Measurements from ENCODE around the gene SPATA31E1. TPM values are rescaled to one million over a fixed set of nuclear protein-coding genes. Genes with fewer than 3 reads are reported as not detected.
"Not testable (repeated sequence)": the region's sequence is repeated elsewhere in the genome, so short reads cannot be mapped to it uniquely, and the experiment has no call there.

The SPATA31E1 gene
- total RNA-seq, 1 donor from 2014 or later, result not detected

DNA sequence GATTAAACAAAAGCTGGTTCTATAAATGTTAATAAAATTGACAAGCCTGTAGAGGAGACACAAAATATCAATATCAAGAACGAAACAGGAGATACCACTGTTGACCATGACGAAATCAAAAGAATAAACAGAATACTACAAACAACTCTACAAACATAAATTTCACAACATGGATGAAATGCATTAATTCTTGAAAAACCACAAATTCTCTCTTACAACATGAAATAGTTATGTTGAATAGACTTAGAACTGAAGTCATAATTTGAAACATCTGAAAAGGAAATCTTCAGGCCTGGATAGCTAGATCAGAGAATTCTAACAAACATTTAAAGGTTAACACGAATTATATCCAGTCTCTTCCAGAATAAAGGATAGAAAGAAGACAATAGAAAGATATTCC, 28.1 kb downstream of the SPATA31E1 start:
- Histone ChIP-seq H3F3A (ENCODE audit: low read depth) (no peaks in the 10 kb centered on the region), H3K9me3 (ENCODE audit: low read depth) (no peaks in the 10 kb centered on the region), H3K4me3 (no peak overlapping the region), H2AFZ (replicated peaks) (no peak overlapping the region), H3K9ac (no peak overlapping the region), H3K27ac (no peak overlapping the region), H3K36me3 (no peaks in the 10 kb centered on the region), H3K27me3 (no peaks in the 10 kb centered on the region), H4K20me1 (ENCODE audit: low read depth) (no peaks in the 10 kb centered on the region), H3K4me1 (no peaks in the 10 kb centered on the region), H3K79me2 (ENCODE audit: low read depth) (no peaks in the 10 kb centered on the region), H3K4me2 (no peak overlapping the region)
- TF ChIP-seq EZH2phosphoT487 (IDR thresholded peaks at IDR 0.05), result no peak
- Mint-ChIP-seq H3K4me3 (no peak overlapping the region), H3K9me3 (peaks cover 4% of the 10 kb centered on the region), H3K27me3 (ENCODE audit: insufficient read depth, low read depth) (no peaks in the 10 kb centered on the region), H3K36me3 (no peaks in the 10 kb centered on the region), H3K4me1 (no peaks in the 10 kb centered on the region), H3K27ac (no peak overlapping the region)
- DNase-seq (ENCODE audit: low spot score), result no peak

DNA sequence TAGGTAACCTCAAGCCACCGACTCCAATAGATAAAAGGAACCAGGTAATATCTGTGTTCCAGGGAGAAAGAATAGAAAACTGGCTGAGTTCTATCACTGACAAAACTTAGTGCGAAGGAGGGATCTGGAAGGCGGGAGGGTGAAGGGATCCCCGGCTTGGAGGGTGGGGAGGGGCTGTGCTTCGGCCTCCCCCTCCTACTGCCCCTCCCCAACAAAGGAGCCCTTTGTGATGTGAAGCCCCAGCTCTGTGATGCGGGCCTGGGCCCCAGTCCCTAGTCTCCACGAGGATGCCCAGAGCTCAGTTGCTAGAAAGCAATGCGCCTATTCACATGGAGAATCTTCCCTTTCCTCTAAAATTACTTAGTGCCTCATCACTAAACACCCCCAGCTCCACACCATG, 35.0 kb downstream of the SPATA31E1 start, which contains the start of gene SPATA31C1:
Gene SPATA31C1 (plus strand): TSS at position 301 of the 400 bp plus-strand sequence.
- H3K36me3 ChIP-seq; H3K27me3 ChIP-seq; H3K27me3 Mint-ChIP-seq (ENCODE audit: insufficient read depth, low read depth); H3K4me3 ChIP-seq; H3K9ac ChIP-seq; H3K9me3 ChIP-seq (ENCODE audit: low read depth); H3K4me3 Mint-ChIP-seq; DNase-seq (ENCODE audit: low spot score); H3K27ac ChIP-seq; H3K4me1 ChIP-seq; H2AFZ ChIP-seq (replicated peaks); H3F3A ChIP-seq (ENCODE audit: low read depth); H3K4me2 ChIP-seq; H3K4me1 Mint-ChIP-seq; H3K27ac Mint-ChIP-seq; H4K20me1 ChIP-seq (ENCODE audit: low read depth); H3K79me2 ChIP-seq (ENCODE audit: low read depth); H3K36me3 Mint-ChIP-seq; H3K9me3 Mint-ChIP-seq: not testable (repeated sequence)

DNA sequence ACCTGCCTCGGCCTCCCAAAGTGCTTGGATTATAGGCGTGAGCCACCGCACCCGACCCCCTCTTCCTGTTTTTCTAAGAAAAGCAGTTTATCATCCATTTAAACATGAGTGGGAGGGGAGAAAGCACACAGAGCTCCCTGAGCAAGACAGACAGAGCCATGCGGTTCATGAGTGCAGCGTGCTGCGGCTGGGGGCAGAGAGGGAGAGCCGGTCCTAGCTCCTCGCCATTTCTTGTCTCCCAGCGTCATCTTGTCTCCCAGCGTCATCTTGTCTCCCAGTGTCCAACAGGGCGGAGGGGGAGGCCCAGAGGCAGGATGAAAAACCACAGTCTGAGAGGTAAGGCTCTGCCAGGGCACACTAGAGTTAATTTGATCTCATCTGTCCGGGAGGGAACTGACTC, 36.3 kb downstream of the SPATA31E1 start:
- not testable (repeated sequence) for H3K9me3 ChIP-seq (ENCODE audit: low read depth)

DNA sequence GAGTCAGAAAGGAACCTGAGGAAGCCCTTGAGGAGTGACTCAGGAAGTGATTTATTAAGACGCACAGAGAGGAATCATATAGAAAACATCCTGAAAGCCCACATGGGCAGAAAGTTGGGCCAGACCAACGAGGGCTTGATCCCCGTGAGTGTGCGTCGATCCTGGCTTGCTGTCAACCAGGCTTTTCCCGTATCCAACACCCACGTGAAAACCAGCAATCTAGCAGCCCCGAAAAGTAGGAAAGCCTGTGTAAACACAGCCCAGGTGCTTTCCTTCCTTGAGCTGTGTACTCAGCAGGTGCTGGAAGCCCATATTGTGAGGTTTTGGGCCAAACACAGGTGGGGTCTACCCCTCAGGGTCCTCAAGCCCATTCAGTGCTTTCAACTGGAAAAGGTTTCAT, 38.9 kb downstream of the SPATA31E1 start:
- not testable (repeated sequence) for H4K20me1 ChIP-seq (ENCODE audit: low read depth); H3K4me1 ChIP-seq; H3K27ac ChIP-seq; DNase-seq (ENCODE audit: low spot score); H3K4me2 ChIP-seq; H3F3A ChIP-seq (ENCODE audit: low read depth); H3K4me3 Mint-ChIP-seq; H3K36me3 ChIP-seq; H3K9me3 Mint-ChIP-seq; H3K4me3 ChIP-seq; H3K36me3 Mint-ChIP-seq; H2AFZ ChIP-seq (replicated peaks); H3K27me3 Mint-ChIP-seq (ENCODE audit: insufficient read depth, low read depth); H3K4me1 Mint-ChIP-seq; H3K27me3 ChIP-seq; H3K27ac Mint-ChIP-seq; H3K9ac ChIP-seq; H3K79me2 ChIP-seq (ENCODE audit: low read depth); H3K9me3 ChIP-seq (ENCODE audit: low read depth)

More for the DNA sequence above, 36.3 kb downstream of the SPATA31E1 start:
- not testable (repeated sequence) for H3K27me3 ChIP-seq; H3F3A ChIP-seq (ENCODE audit: low read depth); H3K4me1 Mint-ChIP-seq; H3K36me3 Mint-ChIP-seq; H4K20me1 ChIP-seq (ENCODE audit: low read depth); H3K4me1 ChIP-seq; DNase-seq (ENCODE audit: low spot score); H3K4me3 ChIP-seq; H3K27ac ChIP-seq; H3K9me3 Mint-ChIP-seq; H3K9ac ChIP-seq; H3K27ac Mint-ChIP-seq; H3K79me2 ChIP-seq (ENCODE audit: low read depth); H3K36me3 ChIP-seq; H2AFZ ChIP-seq (replicated peaks); H3K4me3 Mint-ChIP-seq; H3K27me3 Mint-ChIP-seq (ENCODE audit: insufficient read depth, low read depth); H3K4me2 ChIP-seq

DNA sequence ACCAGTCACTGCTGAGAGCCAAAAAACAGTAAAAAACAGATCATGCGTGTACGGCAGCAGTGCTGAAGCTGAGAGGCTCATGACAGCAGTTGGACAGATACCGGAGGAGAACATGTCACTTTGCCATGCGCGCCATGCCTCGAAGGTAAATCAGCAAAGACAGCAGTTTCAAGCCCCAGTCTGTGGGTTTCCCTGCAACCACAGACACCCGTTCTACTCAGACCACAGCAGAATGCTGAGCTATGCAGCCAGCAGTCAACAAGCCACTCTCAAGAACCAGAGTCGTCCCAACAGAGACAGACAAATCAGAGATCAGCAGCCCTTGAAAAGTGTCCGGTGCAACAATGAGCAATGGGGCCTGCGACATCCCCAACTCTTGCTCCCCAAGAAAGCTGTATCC, 40.3 kb downstream of the SPATA31E1 start:
- H3K36me3 ChIP-seq; H3K4me1 ChIP-seq; H2AFZ ChIP-seq (replicated peaks); H3K4me3 Mint-ChIP-seq; H3F3A ChIP-seq (ENCODE audit: low read depth); DNase-seq (ENCODE audit: low spot score); H3K36me3 Mint-ChIP-seq; H3K27me3 Mint-ChIP-seq (ENCODE audit: insufficient read depth, low read depth); H3K9ac ChIP-seq; H3K79me2 ChIP-seq (ENCODE audit: low read depth); H3K27ac ChIP-seq; H3K27ac Mint-ChIP-seq; H3K4me2 ChIP-seq; H3K27me3 ChIP-seq; H4K20me1 ChIP-seq (ENCODE audit: low read depth); H3K9me3 Mint-ChIP-seq; H3K4me1 Mint-ChIP-seq; H3K4me3 ChIP-seq; H3K9me3 ChIP-seq (ENCODE audit: low read depth): not testable (repeated sequence)

DNA sequence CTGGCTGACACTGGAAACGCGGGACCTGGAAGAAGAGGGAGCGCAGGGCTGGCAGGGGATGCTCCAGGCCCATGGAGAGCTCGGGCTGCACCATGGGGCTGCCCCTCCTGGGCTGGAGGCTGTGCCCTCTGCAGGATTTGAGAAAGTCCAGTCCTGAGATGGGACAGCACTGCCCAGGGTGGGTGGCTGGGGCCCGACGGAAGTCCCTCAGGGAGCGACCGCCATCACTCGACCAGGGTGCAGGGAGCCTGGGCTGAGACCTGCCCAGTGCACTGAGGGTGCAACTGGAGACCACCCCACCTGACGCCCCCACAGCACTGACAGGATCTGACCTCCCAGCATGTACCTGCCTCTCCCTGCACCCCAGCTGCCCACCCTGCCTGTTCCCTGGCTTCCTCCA, 42.2 kb downstream of the SPATA31E1 start:
- H2AFZ ChIP-seq (replicated peaks); DNase-seq (ENCODE audit: low spot score); H3K79me2 ChIP-seq (ENCODE audit: low read depth); H3K4me3 ChIP-seq; H4K20me1 ChIP-seq (ENCODE audit: low read depth); H3K36me3 ChIP-seq; H3K27ac ChIP-seq; H3K9me3 ChIP-seq (ENCODE audit: low read depth); H3K4me2 ChIP-seq; H3K36me3 Mint-ChIP-seq; H3K27ac Mint-ChIP-seq; H3K9ac ChIP-seq; H3K27me3 ChIP-seq; H3K4me3 Mint-ChIP-seq; H3K9me3 Mint-ChIP-seq; H3K4me1 ChIP-seq; H3K27me3 Mint-ChIP-seq (ENCODE audit: insufficient read depth, low read depth); H3K4me1 Mint-ChIP-seq; H3F3A ChIP-seq (ENCODE audit: low read depth): not testable (repeated sequence)

DNA sequence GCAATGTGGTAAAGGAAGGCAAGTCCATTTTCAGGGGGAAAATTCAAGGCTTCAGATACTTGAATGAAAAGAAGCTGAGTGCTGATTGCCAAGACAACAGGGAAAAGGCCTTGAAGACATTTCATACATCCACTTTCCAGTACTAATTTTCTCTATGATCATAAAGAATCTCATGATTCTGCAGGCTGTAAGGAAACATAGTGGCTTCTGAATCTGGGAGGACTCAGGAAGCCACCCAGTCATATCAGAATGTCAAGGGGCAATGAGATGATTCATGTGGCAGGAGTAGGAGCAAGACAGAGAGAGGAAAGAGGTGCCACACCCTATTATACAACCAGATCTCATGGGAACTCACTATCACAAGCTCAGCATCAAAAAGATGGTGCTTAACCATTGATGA, 46.5 kb downstream of the SPATA31E1 start:
- not testable (repeated sequence) for H3K36me3 ChIP-seq; H3K27me3 ChIP-seq; H3K27ac Mint-ChIP-seq; H3K4me1 ChIP-seq; H3K79me2 ChIP-seq (ENCODE audit: low read depth); H3K27me3 Mint-ChIP-seq (ENCODE audit: insufficient read depth, low read depth); DNase-seq (ENCODE audit: low spot score); H3K9me3 Mint-ChIP-seq; H3K4me1 Mint-ChIP-seq; H3K9ac ChIP-seq; H3K9me3 ChIP-seq (ENCODE audit: low read depth); H3K27ac ChIP-seq; H3K4me2 ChIP-seq; H3F3A ChIP-seq (ENCODE audit: low read depth); H3K36me3 Mint-ChIP-seq; H4K20me1 ChIP-seq (ENCODE audit: low read depth); H2AFZ ChIP-seq (replicated peaks); H3K4me3 ChIP-seq; H3K4me3 Mint-ChIP-seq

DNA sequence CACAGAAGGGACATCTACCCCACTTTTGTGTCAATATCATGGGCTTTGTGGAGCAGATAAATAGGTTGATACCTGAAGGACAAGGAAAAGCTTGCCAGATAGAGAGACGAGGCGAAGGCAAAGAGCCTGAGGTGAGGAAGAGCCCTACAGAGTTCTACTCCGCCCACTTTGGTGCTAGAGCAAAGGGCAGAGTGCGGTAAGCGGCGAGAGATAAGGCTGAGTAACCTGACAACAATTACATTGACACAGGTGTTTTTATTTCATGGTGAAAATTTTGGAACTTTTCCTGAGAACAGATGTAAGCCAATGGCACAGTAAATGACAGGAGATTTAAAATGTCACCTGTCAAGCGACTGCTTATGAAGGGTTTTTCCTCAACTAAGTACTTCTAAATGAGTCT, 51.8 kb downstream of the SPATA31E1 start:
- H3K9me3 ChIP-seq (ENCODE audit: low read depth); H3K36me3 Mint-ChIP-seq; H3K27ac ChIP-seq; H3K4me2 ChIP-seq; H2AFZ ChIP-seq (replicated peaks); H3K4me3 ChIP-seq; H3K36me3 ChIP-seq; H3K27me3 ChIP-seq; H3K27me3 Mint-ChIP-seq (ENCODE audit: insufficient read depth, low read depth); H3F3A ChIP-seq (ENCODE audit: low read depth); DNase-seq (ENCODE audit: low spot score); H4K20me1 ChIP-seq (ENCODE audit: low read depth); H3K27ac Mint-ChIP-seq; H3K4me1 Mint-ChIP-seq; H3K9ac ChIP-seq; H3K4me3 Mint-ChIP-seq; H3K4me1 ChIP-seq; H3K79me2 ChIP-seq (ENCODE audit: low read depth); H3K9me3 Mint-ChIP-seq: not testable (repeated sequence)
